Measurements from ENCODE around the gene AUTS2. TPM values are rescaled to one million over a fixed set of nuclear protein-coding genes. Genes with fewer than 3 reads are reported as not detected.

The AUTS2 gene
- total and polyA plus RNA-seq, 2 experiments from 2014 or later = 32.0 to 91.0 TPM

DNA sequence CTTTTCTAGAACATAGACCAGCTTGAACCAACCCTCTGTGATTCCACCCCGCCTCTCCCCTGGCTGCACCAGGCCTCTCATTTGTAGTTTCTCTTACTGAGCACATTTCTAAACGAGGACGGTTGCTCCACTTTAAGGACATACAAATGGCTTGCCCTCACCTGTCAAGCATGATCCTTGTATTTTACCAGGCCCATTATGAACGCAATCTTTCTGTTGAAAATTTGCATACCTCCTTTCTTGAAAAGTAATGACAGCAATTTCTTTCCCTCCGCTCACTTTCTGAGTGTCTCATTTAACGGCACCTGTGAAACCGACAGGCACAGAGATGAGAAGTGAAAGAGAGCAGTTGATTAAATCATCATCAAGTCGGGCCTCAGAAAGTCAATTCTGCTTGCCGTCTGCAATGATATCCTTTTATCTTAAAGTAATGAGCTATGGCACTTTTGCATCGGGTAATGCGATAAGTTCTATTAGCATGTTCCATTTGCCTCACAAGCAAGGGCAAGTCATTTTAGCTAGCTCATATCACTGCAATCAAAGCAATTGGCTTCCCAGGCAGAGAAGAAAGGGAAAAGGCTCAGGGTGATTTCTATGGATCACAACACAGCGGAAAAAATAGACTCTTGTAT, 828.1 kb downstream of the AUTS2 start (continued):
- TF ChIP-seq, protein P1, sequence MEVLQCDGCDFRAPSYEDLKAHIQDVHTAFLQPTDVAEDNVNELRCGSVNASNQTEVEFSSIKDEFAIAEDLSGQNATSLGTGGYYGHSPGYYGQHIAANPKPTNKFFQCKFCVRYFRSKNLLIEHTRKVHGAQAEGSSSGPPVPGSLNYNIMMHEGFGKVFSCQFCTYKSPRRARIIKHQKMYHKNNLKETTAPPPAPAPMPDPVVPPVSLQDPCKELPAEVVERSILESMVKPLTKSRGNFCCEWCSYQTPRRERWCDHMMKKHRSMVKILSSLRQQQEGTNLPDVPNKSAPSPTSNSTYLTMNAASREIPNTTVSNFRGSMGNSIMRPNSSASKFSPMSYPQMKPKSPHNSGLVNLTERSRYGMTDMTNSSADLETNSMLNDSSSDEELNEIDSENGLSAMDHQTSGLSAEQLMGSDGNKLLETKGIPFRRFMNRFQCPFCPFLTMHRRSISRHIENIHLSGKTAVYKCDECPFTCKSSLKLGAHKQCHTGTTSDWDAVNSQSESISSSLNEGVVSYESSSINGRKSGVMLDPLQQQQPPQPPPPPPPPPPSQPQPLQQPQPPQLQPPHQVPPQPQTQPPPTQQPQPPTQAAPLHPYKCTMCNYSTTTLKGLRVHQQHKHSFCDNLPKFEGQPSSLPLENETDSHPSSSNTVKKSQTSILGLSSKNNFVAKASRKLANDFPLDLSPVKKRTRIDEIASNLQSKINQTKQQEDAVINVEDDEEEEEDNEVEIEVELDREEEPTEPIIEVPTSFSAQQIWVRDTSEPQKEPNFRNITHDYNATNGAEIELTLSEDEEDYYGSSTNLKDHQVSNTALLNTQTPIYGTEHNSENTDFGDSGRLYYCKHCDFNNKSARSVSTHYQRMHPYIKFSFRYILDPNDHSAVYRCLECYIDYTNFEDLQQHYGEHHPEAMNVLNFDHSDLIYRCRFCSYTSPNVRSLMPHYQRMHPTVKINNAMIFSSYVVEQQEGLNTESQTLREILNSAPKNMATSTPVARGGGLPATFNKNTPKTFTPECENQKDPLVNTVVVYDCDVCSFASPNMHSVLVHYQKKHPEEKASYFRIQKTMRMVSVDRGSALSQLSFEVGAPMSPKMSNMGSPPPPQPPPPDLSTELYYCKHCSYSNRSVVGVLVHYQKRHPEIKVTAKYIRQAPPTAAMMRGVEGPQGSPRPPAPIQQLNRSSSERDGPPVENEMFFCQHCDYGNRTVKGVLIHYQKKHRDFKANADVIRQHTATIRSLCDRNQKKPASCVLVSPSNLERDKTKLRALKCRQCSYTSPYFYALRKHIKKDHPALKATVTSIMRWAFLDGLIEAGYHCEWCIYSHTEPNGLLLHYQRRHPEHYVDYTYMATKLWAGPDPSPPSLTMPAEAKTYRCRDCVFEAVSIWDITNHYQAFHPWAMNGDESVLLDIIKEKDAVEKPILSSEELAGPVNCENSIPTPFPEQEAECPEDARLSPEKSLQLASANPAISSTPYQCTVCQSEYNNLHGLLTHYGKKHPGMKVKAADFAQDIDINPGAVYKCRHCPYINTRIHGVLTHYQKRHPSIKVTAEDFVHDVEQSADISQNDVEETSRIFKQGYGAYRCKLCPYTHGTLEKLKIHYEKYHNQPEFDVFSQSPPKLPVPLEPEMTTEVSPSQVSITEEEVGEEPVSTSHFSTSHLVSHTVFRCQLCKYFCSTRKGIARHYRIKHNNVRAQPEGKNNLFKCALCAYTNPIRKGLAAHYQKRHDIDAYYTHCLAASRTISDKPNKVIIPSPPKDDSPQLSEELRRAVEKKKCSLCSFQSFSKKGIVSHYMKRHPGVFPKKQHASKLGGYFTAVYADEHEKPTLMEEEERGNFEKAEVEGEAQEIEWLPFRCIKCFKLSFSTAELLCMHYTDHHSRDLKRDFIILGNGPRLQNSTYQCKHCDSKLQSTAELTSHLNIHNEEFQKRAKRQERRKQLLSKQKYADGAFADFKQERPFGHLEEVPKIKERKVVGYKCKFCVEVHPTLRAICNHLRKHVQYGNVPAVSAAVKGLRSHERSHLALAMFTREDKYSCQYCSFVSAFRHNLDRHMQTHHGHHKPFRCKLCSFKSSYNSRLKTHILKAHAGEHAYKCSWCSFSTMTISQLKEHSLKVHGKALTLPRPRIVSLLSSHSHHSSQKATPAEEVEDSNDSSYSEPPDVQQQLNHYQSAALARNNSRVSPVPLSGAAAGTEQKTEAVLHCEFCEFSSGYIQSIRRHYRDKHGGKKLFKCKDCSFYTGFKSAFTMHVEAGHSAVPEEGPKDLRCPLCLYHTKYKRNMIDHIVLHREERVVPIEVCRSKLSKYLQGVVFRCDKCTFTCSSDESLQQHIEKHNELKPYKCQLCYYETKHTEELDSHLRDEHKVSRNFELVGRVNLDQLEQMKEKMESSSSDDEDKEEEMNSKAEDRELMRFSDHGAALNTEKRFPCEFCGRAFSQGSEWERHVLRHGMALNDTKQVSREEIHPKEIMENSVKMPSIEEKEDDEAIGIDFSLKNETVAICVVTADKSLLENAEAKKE (CRISPR knock-in tag; IDR thresholded peaks at IDR 0.05) = no peak
- TF ChIP-seq NANOG (IDR thresholded peaks at IDR 0.05; ENCODE audit: borderline replicate concordance) = no peak
- no peak for TF ChIP-seq ZNF114 (CRISPR knock-in tag; IDR thresholded peaks at IDR 0.05)
- no peak for TF ChIP-seq STAT1 (IDR thresholded peaks at IDR 0.05; ENCODE audit: unreplicated experiment)
- no peak for TF ChIP-seq POLR2AphosphoS5 (IDR thresholded peaks at IDR 0.05; ENCODE audit: low read depth)
- no peak for TF ChIP-seq EZH2phosphoT487 (IDR thresholded peaks at IDR 0.05; ENCODE audit: unreplicated experiment)
- no peak for TF ChIP-seq JUNB (IDR thresholded peaks at IDR 0.05; ENCODE audit: unreplicated experiment)

DNA sequence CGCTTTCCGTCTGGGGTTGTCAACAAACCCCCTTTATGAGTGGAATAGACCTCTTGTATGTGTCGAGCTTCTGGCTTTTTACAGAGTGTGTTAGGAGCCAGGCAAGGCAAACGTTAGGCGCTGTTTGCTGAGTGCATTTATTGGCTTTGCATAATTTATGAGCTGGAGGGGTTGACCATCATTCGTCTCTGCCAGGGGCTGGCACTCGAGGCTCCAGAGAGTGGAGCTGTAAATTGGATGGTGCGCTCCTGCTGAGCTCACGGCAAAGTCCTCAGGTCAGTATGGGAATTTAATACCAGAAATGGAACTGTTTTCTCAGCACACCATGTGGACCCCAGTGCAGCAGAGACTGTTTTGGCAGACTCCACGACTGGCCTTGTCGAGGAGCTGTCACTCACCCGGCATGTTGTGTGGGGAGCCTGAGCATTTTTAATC, 834.3 kb downstream of the AUTS2 start:
- H3K4me3 ChIP-seq = no peak overlapping the region
- H3K79me2 ChIP-seq (replicated peaks; ENCODE audit: insufficient read depth) = no peaks in the 10 kb centered on the region
- no peaks in the 10 kb centered on the region for H3K9me2 ChIP-seq (ENCODE audit: insufficient read depth)
- no peaks in the 10 kb centered on the region for H3K9me3 Mint-ChIP-seq
- no peaks in the 10 kb centered on the region for H3F3A ChIP-seq (replicated peaks; ENCODE audit: low read depth)
- no peak overlapping the region for H3K4me2 ChIP-seq
- peaks cover 2% of the 10 kb centered on the region for H3K27me3 Mint-ChIP-seq (ENCODE audit: insufficient read depth, low read depth, poor library complexity)
- H3K36me3 Mint-ChIP-seq (ENCODE audit: low read depth) = no peaks in the 10 kb centered on the region
- DNase-seq (ENCODE audit: low spot score) = no peak
- H3K27me3 ChIP-seq (ENCODE audit: insufficient read depth) = no peaks in the 10 kb centered on the region
- H3K27ac Mint-ChIP-seq = no peak overlapping the region
- no peaks in the 10 kb centered on the region for H3K36me3 ChIP-seq (ENCODE audit: insufficient read depth)
- H2AFZ ChIP-seq = no peak overlapping the region
- H3K27ac ChIP-seq (ENCODE audit: low read depth) = no peak overlapping the region
- no peaks in the 10 kb centered on the region for H3K4me1 Mint-ChIP-seq
- H4K20me1 ChIP-seq (replicated peaks; ENCODE audit: insufficient read depth) = no peaks in the 10 kb centered on the region
- no peak overlapping the region for H3K4me3 Mint-ChIP-seq
- no peak for ATAC-seq
- H3K4me1 ChIP-seq (ENCODE audit: insufficient read depth) = no peaks in the 10 kb centered on the region
- TF ChIP-seq, protein P2, sequence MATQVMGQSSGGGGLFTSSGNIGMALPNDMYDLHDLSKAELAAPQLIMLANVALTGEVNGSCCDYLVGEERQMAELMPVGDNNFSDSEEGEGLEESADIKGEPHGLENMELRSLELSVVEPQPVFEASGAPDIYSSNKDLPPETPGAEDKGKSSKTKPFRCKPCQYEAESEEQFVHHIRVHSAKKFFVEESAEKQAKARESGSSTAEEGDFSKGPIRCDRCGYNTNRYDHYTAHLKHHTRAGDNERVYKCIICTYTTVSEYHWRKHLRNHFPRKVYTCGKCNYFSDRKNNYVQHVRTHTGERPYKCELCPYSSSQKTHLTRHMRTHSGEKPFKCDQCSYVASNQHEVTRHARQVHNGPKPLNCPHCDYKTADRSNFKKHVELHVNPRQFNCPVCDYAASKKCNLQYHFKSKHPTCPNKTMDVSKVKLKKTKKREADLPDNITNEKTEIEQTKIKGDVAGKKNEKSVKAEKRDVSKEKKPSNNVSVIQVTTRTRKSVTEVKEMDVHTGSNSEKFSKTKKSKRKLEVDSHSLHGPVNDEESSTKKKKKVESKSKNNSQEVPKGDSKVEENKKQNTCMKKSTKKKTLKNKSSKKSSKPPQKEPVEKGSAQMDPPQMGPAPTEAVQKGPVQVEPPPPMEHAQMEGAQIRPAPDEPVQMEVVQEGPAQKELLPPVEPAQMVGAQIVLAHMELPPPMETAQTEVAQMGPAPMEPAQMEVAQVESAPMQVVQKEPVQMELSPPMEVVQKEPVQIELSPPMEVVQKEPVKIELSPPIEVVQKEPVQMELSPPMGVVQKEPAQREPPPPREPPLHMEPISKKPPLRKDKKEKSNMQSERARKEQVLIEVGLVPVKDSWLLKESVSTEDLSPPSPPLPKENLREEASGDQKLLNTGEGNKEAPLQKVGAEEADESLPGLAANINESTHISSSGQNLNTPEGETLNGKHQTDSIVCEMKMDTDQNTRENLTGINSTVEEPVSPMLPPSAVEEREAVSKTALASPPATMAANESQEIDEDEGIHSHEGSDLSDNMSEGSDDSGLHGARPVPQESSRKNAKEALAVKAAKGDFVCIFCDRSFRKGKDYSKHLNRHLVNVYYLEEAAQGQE (IDR thresholded peaks at IDR 0.05; ENCODE audit: unreplicated experiment) = no peak
- TF ChIP-seq, protein P3, sequence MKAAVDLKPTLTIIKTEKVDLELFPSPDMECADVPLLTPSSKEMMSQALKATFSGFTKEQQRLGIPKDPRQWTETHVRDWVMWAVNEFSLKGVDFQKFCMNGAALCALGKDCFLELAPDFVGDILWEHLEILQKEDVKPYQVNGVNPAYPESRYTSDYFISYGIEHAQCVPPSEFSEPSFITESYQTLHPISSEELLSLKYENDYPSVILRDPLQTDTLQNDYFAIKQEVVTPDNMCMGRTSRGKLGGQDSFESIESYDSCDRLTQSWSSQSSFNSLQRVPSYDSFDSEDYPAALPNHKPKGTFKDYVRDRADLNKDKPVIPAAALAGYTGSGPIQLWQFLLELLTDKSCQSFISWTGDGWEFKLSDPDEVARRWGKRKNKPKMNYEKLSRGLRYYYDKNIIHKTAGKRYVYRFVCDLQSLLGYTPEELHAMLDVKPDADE (IDR thresholded peaks at IDR 0.05) = no peak

All from GM23338 (cell line).